GM18505 (cell line): ENCODE results near the gene RGMB.

ENCODE experiments used
- ATAC-seq: cut with Tn5 transposase; IDR thresholded peaks from one replicate; pipeline ENCODE4 v1.9.1; 2021; ENCODE audit not compliant: unreplicated experiment
- POLR2A ChIP-seq: IDR thresholded peaks from 4 replicates; pipeline ENCODE4 v1.6.1; 2011; ENCODE audit warnings: borderline replicate concordance; ENCODE audit not compliant: insufficient read depth, insufficient read length; ENCODE audit errors: extremely low read depth

RGMB gene

DNA sequence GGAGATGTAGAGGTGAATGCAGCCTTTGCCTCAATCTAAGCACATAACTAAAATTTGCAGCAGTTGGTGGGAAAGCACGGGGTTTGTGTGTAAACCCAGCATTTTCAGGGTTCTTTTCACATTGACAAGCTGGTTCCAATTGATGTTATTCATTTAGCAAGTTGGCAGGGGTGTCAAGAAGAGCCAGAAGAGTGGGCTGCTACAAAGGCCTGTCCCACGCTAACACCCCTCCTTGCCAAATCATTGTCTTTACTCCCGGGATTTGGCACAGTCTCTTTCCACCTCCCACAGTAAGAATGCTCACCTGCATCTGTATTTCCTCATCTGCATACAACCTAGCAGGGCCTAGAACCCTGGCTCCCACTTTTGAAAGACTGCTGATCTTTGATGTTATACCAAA is 11.8 kb downstream of the RGMB start:
- ATAC-seq, result no peak
- no peak for TF ChIP-seq POLR2A

DNA sequence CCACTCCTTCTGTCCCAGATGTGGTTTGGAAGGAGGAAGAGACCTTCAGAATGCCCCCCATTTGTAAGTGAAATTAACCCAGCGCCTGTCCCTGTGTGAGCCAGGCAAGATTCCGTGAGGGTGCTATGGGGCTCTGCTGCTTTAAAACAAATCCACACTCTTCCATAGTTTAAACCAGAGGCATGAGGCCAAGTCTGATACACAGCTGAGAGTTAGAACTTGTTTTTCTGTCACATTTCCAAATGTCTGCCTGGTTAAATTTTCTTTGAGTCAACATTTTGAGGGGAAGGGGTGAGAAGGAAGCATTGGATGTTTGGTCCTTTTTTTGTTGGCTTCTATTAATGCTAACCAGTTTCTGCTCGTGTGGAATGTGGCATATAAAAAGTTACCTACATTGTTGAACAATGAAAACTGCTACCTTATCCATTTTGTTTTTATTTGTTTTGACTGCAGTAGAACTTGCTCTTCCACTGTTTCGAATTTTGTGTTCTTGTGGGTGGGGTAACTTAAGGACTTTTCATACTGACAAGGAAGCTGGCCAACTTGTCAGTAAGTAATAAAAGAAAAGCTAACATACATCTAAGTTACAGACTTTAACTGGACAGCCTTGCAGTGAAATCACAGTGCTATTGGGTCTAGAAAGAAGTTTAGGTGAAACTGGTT is 12.9 kb downstream of the RGMB start:
- no peak for ATAC-seq
- no peak for TF ChIP-seq POLR2A

DNA sequence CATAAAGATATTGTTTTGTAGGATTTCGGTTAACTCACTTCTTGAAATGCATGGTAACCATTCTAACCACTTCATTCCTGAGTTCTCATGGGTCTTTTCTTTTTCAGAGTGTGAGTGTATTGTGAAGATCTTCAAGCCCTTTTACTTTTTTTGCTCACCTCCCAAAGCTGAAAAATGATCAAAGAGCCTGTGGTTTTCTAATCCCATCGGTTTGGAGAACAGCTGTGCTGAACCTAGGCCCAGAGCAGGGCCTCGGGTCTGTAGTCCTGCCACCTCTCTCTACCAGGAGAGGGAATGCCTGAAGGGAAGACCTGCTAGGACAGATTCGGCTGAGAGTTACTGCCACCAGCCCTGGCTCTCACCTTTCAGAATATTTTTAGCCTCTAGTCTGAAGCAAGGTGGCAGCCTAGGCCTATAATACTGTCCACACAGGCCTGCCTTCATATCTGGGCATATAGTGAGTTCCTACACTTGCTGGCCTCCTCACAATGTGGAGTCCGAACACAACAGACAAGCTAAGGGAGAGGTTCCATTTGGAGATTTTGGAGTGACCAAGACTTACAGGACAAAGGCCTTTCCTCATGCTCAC is 13.8 kb downstream of the RGMB start:
- ATAC-seq, result no peak
- no peak for TF ChIP-seq POLR2A

DNA sequence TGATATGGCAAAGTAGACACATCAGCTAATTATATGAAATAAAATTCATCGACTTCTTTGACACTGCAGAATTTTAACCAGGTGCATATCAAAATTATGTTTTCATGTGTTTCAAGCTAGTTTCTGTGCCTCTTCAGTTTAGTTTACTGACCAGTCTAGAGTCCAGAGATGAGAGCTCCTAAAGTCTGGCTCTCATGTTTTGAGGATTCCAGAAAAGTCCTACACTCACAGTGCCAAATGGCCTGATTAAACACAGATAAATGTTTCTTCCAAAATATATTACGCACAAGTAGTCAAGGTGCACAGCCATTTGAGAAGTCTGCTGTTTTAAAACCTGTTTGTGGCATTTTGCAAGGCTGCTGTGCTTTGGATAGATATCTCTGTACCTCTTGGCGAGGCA is 15.6 kb downstream of the RGMB start:
- no peak for TF ChIP-seq POLR2A
- no peak for ATAC-seq

DNA sequence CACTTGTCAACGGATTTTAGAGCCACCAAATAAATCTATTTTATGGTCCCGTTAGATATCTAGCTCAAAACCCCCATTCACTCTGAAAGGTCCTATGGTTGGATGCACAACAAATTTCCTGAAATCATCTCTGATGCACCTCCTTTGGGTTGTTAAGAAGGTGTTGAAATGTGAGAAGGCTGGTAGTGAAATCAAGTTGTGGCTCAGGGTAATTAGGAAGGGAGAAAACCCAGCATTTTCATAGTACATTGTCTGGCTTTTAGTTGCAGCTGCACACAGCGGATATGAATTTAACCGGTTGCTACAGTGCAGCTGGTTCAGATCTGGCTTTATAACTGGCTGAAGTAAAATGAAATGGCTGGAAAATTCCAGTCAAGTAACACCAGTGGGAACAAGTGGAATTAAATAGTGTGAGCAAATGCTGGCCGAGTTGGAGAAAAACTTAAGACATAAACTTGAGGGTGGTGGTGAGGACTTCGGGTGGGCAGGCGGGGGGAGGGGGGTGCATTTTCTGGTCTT is 17.6 kb downstream of the RGMB start:
- no peak for TF ChIP-seq POLR2A
- no peak for ATAC-seq

DNA sequence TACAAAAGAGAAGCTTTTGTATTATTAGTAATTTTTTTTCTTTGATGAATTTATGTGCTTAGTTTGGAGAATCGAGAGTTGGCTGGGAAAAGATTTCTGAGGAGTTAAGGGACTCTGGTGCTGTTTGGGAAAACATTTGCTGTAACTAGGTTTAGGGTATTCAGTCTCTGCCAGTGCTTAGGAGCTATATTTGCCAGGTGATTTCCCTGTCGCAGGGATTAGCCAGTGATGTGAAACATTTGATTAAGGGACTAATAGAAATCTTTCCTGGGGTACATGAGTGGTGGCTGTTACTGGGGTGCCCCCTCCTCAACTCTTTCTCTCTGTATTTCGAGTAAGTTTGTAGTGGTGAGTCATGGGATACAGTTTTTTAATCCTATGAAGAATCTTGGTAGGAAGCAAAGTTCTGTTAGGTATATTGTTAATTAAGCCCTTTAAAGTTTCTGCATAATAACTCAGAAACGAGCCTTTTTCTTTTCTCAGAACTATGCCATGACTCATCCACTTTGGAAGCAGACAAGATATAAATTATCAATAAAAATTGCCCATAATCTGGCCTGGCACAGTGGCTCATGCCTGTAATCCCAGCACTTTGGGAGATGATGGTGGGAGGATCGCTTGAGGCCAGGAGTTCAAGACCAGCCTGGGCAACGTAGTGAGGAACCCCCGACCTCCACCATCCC is 18.6 kb downstream of the RGMB start:
- no peak for ATAC-seq
- no peak for TF ChIP-seq POLR2A

DNA sequence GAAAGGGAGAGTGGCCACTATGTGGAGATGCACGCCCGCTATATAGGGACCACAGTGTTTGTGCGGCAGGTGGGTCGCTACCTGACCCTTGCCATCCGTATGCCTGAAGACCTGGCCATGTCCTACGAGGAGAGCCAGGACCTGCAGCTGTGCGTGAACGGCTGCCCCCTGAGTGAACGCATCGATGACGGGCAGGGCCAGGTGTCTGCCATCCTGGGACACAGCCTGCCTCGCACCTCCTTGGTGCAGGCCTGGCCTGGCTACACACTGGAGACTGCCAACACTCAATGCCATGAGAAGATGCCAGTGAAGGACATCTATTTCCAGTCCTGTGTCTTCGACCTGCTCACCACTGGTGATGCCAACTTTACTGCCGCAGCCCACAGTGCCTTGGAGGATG is 19.8 kb downstream of the RGMB start:
- no peak for TF ChIP-seq POLR2A
- no peak for ATAC-seq

DNA sequence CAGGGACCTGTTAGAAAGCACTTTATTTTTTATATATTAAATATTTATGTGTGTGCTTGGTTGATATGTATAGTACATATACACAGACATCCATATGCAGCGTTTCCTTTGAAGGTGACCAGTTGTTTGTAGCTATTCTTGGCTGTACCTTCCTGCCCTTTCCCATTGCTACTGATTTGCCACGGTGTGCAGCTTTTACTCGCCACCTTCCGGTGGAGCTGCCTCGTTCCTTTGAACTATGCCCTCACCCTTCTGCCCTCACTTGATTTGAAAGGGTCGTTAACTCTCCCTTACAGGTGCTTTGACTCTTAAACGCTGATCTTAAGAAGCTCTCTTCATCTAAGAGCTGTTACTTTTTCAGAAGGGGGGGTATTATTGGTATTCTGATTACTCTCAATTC is 20.5 kb downstream of the RGMB start:
- no peak for TF ChIP-seq POLR2A

DNA sequence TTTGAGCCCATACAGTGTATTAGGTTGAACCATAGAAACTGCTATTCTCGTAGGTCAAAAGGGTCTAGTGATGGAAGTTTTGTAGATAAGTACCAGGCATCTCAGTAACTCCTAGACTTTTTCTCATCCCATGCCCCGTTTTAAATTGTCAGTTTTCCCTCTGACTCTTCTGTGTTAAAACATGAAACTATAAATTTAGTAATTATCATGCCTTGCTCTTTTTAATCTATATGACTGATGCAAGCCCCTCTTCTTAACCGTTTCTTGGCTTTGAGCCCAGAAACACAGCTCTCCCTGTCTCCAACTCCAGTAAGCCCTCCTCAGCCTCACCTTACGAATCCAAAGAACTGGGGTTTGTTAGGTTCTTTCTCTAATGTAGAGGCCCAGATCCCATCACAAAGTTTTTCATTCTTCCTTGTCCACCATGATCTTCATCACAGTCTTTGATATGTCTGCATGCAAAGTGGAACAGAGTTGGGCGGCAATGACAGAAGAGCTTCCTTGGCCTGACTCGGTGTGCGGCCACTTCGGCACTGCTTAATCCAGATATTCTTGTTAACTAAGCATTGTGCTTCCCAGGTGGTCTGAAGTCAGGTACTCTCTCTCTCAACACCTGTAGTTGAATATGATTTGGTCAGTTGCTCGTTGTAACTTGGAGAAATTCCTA is 21.1 kb downstream of the RGMB start:
- no peak for ATAC-seq

More for the DNA sequence above, 20.5 kb downstream of the RGMB start:
- no peak for ATAC-seq

DNA sequence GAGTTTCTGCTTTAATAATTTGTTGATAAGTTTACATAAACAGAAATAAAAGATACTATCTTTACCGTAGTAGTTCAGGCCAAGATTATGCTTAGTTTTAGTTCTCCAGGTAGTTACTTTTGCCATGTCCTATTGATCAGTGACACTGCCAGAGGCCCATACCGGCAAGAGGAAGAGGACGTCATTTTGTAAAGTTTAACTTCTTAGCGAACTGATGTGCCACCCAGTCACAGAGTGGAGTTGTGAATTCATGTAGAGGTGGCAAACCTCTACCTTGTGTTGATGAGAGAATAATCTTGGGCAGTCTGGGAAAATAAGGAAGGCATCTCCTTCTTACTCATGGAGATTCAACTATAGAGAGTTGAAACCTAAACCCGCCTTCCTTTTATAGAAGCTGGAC is 21.8 kb downstream of the RGMB start:
- no peak for ATAC-seq
- TF ChIP-seq POLR2A, result no peak

More for the DNA sequence above, 21.1 kb downstream of the RGMB start:
- TF ChIP-seq POLR2A, result no peak

DNA sequence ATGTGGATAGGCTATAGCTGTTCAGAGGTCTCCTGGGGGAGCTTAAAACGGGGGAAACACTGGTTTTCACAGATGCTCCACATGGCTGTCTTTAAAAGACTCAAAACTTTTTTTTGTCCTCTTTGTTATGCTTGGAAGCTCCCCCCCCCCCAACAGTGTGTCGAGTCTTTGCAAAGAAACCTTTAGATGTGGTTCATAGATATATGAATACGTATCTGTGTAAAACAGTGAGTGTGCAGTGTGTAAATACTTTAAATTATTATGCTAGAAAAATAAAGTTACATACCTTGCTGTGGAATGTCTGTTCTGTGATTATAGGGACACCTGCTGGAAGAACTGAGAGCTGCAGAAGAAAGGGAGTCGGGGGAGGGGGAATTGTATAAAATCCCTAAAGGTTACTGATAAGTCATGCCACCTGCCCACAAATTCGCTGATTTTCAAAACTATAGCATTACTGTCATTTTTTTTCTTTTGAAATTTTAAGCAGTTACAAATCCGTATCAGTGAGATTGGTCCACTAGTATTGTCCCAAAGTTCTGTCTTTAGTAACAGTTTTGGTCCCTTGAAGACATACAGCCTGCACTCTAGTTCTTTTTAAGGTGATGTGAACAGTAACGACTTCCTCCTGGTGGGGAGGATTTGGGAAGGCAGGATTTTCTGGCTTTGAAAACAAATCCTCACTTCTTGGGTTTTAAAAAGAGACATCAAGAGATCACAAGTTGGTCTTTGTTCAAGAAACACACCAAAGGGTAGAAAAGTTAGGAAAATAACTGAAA is 22.9 kb downstream of the RGMB start:
- TF ChIP-seq POLR2A, result no peak
- peak; percentile 71 for ATAC-seq

DNA sequence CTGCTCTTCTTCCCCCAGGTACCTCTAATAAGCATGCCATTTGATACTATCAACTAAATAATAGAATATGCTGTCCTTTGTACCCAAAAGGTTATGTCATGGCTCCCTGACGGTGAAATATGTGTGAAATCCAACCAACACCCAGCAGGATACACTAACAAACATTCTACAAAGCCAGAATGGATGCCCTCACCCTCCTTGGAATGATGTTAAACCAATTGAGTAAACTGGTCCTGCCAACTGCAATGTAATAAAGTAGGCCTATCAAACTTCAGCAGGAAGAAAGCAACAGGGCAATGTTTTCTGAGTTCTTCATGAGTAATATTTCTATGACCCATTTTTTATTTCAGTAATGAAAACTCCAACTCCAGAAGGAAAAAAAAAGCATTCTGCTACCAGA is 24.9 kb downstream of the RGMB start:
- no peak for ATAC-seq
- TF ChIP-seq POLR2A, result no peak

DNA sequence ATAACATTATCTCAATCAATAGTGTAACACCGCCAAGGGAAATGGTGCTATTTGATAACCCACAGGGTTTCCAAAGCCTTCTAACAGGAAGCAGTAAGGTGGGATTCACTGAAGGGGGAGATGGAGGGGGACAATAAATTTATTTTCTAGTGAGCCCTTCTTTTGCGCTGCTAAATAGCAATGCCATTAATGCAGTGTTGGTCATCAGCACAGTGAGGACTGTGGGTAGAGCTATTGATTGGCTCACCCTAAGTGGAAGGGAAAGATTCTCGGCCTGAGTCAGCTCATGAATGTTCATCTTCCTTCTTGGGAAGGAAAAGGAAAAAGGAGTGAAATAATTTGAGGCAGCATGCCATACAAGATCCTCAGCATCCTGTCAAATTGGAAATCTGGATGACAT is 25.4 kb downstream of the RGMB start:
- TF ChIP-seq POLR2A, result no peak
- ATAC-seq, result no peak

DNA sequence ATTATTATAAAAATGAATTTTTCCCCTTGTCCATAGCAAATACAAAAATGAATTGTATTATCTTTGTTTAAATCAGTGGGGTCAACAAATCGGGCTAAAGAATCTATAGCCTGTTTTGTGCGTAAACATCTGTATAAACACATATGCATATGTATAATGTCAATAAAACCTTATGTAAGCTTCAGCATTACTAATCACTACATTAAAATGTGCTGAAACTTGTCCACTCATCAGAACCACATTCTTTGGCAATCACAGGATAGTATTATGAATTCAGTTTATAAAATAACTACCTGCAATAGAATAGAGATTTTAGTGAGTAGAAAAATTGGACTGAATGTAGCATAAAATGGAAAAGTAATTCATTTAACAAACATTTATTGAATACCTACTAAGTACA is 30.6 kb downstream of the RGMB start:
- TF ChIP-seq POLR2A, result no peak
- ATAC-seq, result no peak

DNA sequence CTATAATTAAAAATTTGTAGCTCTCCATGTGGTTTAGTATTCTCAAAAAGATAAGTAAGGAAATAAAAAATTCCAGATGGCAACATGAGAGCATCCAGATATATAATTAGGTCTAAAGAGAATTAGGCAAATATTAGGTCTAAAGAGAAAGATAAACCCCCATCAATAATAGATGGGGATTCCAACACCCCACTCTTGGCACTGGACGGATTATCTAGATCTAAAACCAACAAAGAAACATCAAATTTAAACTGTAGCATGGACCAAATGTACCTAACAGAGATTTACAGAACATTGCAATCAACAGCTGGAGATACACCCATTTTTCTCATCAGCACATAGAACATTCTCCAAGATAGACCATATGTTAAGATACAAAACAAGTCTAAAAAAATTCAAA is 31.6 kb downstream of the RGMB start:
- TF ChIP-seq POLR2A, result no peak
- no peak for ATAC-seq
